Nephron (organoid): ENCODE measurements around the gene CHID1.

Experiments used
- H3K27ac Mint-ChIP-seq, 3 experiments: 2 replicates each; pipeline ENCODE4 v1.8.0; 2020; ENCODE audit warnings: mixed read lengths in 3 of 3, mild to moderate bottlenecking in 2 of 3, moderate library complexity in 1 of 3
- H3K27me3 Mint-ChIP-seq: 2 replicates; pipeline ENCODE4 v1.8.0; 2021; ENCODE audit warnings: low read depth, mild to moderate bottlenecking, moderate library complexity, mixed read lengths
- H3K36me3 Mint-ChIP-seq: 2 replicates; pipeline ENCODE4 v1.8.0; 2020; ENCODE audit warnings: low read depth, mixed read lengths
- H3K4me1 Mint-ChIP-seq: 2 replicates; pipeline ENCODE4 v1.8.0; 2020; ENCODE audit warnings: mixed read lengths
- H3K4me3 Mint-ChIP-seq, 3 experiments: 2 replicates each; pipeline ENCODE4 v1.8.0; 2020; ENCODE audit warnings: mild to moderate bottlenecking in 3 of 3, mixed read lengths in 3 of 3, moderate library complexity in 2 of 3
- H3K9me3 Mint-ChIP-seq: 2 replicates; pipeline ENCODE4 v1.8.0; 2020; ENCODE audit warnings: mixed read lengths
- TF ChIP-seq, protein P1 (sequence below), 3 experiments: fragments of 200-600 bp; sonication (generic); IDR thresholded peaks; one replicate each; pipeline ENCODE4 v1.5.0; 2021; ENCODE audit warnings: antibody characterized with exemption in 3 of 3; ENCODE audit not compliant: unreplicated experiment in 3 of 3

CHID1 gene

DNA sequence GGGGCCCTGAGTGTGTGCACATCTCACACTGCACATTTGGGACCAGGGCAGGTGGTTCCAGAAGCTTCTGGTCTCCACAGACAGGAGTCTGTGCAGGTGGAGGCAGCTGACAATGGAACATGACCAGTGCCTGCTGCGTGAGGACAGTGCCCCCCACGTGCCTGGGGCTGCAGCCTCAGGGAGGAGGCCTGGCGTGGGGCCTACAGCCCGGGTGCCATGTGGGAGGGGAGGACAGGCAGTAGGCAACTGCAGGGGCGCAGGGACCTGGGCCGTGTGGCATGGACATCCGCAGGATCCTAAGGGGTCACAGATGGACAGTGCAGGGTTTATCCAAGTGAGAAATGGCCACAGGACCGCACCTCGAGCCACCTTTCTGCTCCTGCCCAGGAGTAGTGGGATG, 39.1 kb downstream of the CHID1 start:
- TF ChIP-seq, protein P1, sequence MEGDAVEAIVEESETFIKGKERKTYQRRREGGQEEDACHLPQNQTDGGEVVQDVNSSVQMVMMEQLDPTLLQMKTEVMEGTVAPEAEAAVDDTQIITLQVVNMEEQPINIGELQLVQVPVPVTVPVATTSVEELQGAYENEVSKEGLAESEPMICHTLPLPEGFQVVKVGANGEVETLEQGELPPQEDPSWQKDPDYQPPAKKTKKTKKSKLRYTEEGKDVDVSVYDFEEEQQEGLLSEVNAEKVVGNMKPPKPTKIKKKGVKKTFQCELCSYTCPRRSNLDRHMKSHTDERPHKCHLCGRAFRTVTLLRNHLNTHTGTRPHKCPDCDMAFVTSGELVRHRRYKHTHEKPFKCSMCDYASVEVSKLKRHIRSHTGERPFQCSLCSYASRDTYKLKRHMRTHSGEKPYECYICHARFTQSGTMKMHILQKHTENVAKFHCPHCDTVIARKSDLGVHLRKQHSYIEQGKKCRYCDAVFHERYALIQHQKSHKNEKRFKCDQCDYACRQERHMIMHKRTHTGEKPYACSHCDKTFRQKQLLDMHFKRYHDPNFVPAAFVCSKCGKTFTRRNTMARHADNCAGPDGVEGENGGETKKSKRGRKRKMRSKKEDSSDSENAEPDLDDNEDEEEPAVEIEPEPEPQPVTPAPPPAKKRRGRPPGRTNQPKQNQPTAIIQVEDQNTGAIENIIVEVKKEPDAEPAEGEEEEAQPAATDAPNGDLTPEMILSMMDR (IDR thresholded peaks at IDR 0.05; ENCODE audit: unreplicated experiment in 3 of 3) = no peak
- Mint-ChIP-seq H3K27ac (no peak overlapping the region), H3K4me3 (no peak overlapping the region), H3K9me3 (no peaks in the 10 kb centered on the region), H3K36me3 (peaks cover 18% of the 10 kb centered on the region), H3K27me3 (no peaks in the 10 kb centered on the region), H3K4me1 (peaks cover 21% of the 10 kb centered on the region)

DNA sequence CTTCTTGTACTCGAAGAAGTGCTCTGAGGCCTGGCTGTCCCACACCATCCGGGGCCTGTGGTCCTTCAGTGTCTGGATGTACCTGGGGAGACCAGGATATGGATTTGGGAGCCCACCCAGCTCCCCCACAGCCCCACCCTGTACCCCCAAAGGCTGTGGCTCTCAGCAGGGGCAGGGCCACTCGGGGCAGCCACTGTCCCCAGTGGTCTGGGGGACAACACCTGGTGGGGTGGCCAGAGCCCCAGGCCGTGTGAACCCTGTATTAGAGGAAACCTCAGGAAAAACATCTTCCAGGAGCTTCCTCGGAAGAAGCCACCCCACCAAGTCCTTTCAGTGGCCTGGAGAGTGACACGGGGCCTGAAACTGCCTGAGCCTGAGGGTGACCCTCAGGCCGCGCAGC, 40.2 kb downstream of the CHID1 start:
- Mint-ChIP-seq H3K4me1 (peaks cover 12% of the 10 kb centered on the region), H3K27me3 (no peaks in the 10 kb centered on the region), H3K9me3 (no peaks in the 10 kb centered on the region), H3K27ac (peak overlapping the region in 1 of 3 experiments; percentile 71), H3K4me3 (no peak overlapping the region), H3K36me3 (peaks cover 10% of the 10 kb centered on the region)
- TF ChIP-seq, protein P1 (IDR thresholded peaks at IDR 0.05; ENCODE audit: unreplicated experiment in 3 of 3) = no peak

DNA sequence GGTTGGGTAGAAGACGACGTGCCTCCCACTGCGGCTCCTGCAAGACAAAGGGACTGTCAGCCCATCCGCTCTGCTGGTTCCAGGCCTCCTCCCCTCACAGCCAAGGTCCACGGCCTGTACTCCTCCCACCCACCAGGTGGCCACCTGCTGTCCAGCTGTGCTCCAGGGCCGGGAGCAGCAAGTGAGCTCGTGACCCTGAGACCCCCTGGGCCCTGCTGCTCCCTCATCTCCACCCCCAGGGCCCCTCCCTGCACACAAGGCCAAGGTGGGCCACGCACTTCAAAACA, 40.5 kb downstream of the CHID1 start:
- H3K27ac Mint-ChIP-seq = peak overlapping the region in 1 of 3 experiments; percentile 71
- no peaks in the 10 kb centered on the region for H3K9me3 Mint-ChIP-seq
- peaks cover 10% of the 10 kb centered on the region for H3K4me1 Mint-ChIP-seq
- H3K36me3 Mint-ChIP-seq = peaks cover 9% of the 10 kb centered on the region
- H3K27me3 Mint-ChIP-seq = no peaks in the 10 kb centered on the region
- no peak overlapping the region for H3K4me3 Mint-ChIP-seq
- TF ChIP-seq, protein P1 (IDR thresholded peaks at IDR 0.05; ENCODE audit: unreplicated experiment in 3 of 3) = peak; percentile 31 to 50 (median 37)

DNA sequence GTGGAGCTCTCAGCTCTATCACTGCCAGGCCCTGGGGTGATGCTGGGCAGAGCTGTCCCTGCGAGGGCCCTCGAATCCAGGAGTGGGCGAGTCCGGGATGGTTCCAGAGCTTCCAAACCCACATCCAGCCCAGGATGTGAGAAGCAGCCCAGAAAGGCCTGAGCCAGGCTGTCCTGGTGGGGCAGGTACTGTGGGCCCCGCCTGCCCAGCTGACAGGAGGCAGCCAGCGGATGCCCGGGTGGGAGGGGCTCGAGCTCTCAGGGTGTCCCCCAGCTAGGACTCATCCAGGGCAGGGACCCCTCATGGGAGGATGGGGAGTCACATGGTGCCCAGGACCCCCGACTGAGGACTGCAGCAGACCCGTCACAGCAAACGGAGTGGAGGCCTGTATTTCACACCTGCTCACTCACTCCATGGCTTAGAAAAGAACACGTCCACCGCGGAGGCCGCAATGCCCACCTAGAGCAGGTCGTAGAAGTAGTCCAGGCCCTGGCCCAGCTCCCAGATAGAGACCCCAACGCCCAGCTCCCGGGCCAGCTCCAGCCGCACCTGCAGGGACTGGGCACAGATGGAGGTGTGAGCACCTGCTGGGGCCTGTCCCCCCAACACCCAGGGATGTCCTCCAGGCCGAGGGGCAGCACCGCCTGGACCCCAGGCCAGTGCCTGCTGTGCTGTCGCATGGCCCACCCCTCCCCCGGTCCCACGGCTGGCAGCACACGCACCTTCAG, 41.0 kb downstream of the CHID1 start:
- Mint-ChIP-seq H3K27ac (peak overlapping the region in 1 of 3 experiments; percentile 71), H3K4me1 (peaks cover 10% of the 10 kb centered on the region), H3K9me3 (no peaks in the 10 kb centered on the region), H3K36me3 (peaks cover 9% of the 10 kb centered on the region), H3K27me3 (no peaks in the 10 kb centered on the region), H3K4me3 (no peak overlapping the region)
- TF ChIP-seq, protein P1 (IDR thresholded peaks at IDR 0.05; ENCODE audit: unreplicated experiment in 3 of 3) = no peak

- no peak overlapping the region for H3K4me3 Mint-ChIP-seq
Observed at GRCh38 chr11:868802-869201, 41.8 kb downstream of the CHID1 start.

More at GRCh38 chr11:868802-869201, 41.8 kb downstream of the CHID1 start:
- TF ChIP-seq, protein P1 (IDR thresholded peaks at IDR 0.05; ENCODE audit: unreplicated experiment in 3 of 3) = no peak
- Mint-ChIP-seq H3K9me3 (no peaks in the 10 kb centered on the region), H3K27ac (no peak overlapping the region), H3K27me3 (no peaks in the 10 kb centered on the region), H3K4me1 (peaks cover 8% of the 10 kb centered on the region), H3K36me3 (peaks cover 7% of the 10 kb centered on the region)
